ENCODE data around the gene OR2M5.

- TF ChIP-seq, protein P1, sequence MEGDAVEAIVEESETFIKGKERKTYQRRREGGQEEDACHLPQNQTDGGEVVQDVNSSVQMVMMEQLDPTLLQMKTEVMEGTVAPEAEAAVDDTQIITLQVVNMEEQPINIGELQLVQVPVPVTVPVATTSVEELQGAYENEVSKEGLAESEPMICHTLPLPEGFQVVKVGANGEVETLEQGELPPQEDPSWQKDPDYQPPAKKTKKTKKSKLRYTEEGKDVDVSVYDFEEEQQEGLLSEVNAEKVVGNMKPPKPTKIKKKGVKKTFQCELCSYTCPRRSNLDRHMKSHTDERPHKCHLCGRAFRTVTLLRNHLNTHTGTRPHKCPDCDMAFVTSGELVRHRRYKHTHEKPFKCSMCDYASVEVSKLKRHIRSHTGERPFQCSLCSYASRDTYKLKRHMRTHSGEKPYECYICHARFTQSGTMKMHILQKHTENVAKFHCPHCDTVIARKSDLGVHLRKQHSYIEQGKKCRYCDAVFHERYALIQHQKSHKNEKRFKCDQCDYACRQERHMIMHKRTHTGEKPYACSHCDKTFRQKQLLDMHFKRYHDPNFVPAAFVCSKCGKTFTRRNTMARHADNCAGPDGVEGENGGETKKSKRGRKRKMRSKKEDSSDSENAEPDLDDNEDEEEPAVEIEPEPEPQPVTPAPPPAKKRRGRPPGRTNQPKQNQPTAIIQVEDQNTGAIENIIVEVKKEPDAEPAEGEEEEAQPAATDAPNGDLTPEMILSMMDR (IDR thresholded peaks at IDR 0.05), result no peak
- TF ChIP-seq POLR2A (IDR thresholded peaks at IDR 0.05), result no peak
Measured at GRCh38 chr1:248111157-248111556, 33.8 kb upstream of the OR2M5 start.
